ENCODE measurements around the gene ASAP2. TPM values are rescaled to one million over a fixed set of nuclear protein-coding genes. Genes with fewer than 3 reads are reported as not detected.
A peak's percentile ranks its signal among the peaks of the same experiment; 100 is the strongest.

ASAP2 gene
- total and polyA plus RNA-seq, 9 of the 15 experiments (the other 6 are each of a cell fraction or from before 2014, with no cell fraction given) = 0.06 to 4.3 (median 3.1) TPM

- no peak for TF ChIP-seq BCLAF1 (IDR thresholded peaks at IDR 0.05; ENCODE audit: borderline replicate concordance in 1 of 2, control insufficient read depth in 1 of 2, low read depth in 2 of 2, low read length in 1 of 2)
- TF ChIP-seq HIVEP1 (CRISPR knock-in tag; IDR thresholded peaks at IDR 0.05) = no peak
- 0 out of 2 replicates have a peak, but pooled peaks have one; percentile 17 for TF ChIP-seq C11orf30 (IDR thresholded peaks at IDR 0.05; ENCODE audit: low read depth)
- no peak for TF ChIP-seq TAF1 (IDR thresholded peaks at IDR 0.05; ENCODE audit: control insufficient read depth, extremely low read depth, insufficient read depth, low read length, severe bottlenecking)
- TF ChIP-seq HSF4 (CRISPR knock-in tag; IDR thresholded peaks at IDR 0.05; ENCODE audit: borderline replicate concordance) = 0 out of 2 replicates have a peak, but pooled peaks have one; percentile 11
- TF ChIP-seq ERF (CRISPR knock-in tag; IDR thresholded peaks at IDR 0.05) = no peak
- TF ChIP-seq SNIP1 (IDR thresholded peaks at IDR 0.05; ENCODE audit: low read depth) = no peak
- TF ChIP-seq ZKSCAN1 (IDR thresholded peaks at IDR 0.05; ENCODE audit: low read depth, low read length) = no peak
- no peak for TF ChIP-seq CHD4 (IDR thresholded peaks at IDR 0.05; ENCODE audit: insufficient read depth, insufficient replicate concordance, low read depth, low read length, poor library complexity, severe bottlenecking)
- TF ChIP-seq ZNF589 (CRISPR knock-in tag; IDR thresholded peaks at IDR 0.05; ENCODE audit: low read depth) = no peak
- TF ChIP-seq ARHGAP35 (IDR thresholded peaks at IDR 0.05; ENCODE audit: partially characterized antibody) = no peak
- no peak for TF ChIP-seq E2F3 (CRISPR knock-in tag; IDR thresholded peaks at IDR 0.05)
- TF ChIP-seq SRSF1 (IDR thresholded peaks at IDR 0.05; ENCODE audit: low read depth, low read length) = no peak
- no peak for TF ChIP-seq GTF3C2 (IDR thresholded peaks at IDR 0.05; ENCODE audit: borderline replicate concordance, extremely low read depth, insufficient read length)
- TF ChIP-seq ZNF324 (CRISPR knock-in tag; IDR thresholded peaks at IDR 0.05) = no peak
- peak; percentile 54; the same call in 1 of the 2 replicates for TF ChIP-seq SMARCC2 (IDR thresholded peaks at IDR 0.05; ENCODE audit: low read depth)
- no peak for TF ChIP-seq CREB3L1 (IDR thresholded peaks at IDR 0.05; ENCODE audit: borderline replicate concordance, low read depth)
- no peak for TF ChIP-seq ZNF134 (CRISPR knock-in tag; conservative IDR thresholded peaks at IDR 0.05)
- no peak; the same call in 1 of the 2 replicates for TF ChIP-seq JUND (IDR thresholded peaks at IDR 0.05; ENCODE audit: borderline replicate concordance, low read depth, low read length)
- peak; percentile 46; the same call in 2 of the 3 replicates for TF ChIP-seq JUND (tag; IDR thresholded peaks at IDR 0.05; ENCODE audit: borderline replicate concordance, low read depth, low read length)
These were observed 5.3 kb upstream of the ASAP2 start (continued) for GRCh38 chr2:9201185-9201891.
